Thymus (tissue), 11 donors: ENCODE measurements around the gene ABCE1. TPM values are rescaled to one million over a fixed set of nuclear protein-coding genes. Genes with fewer than 3 reads are reported as not detected.

ENCODE experiments used
- DNase-seq, 9 donors: peaks; one replicate each; pipeline ENCODE4 v3.0.0-alpha.2; 2013; ENCODE audit warnings: low spot score in 9 of 9, low read depth in 6 of 9, missing footprints in 1 of 9
- H3K27ac ChIP-seq, 2 donors: one replicate each; pipeline ENCODE4 v1.5.1; 2013; ENCODE audit warnings: control low read depth in 1 of 2, low read depth in 1 of 2, low read length in 1 of 2, mild to moderate bottlenecking in 1 of 2, moderate library complexity in 1 of 2
- H3K27me3 ChIP-seq, 2 donors: one replicate each; pipeline ENCODE4 v1.5.1; 2013; ENCODE audit warnings: low read length in 1 of 2; ENCODE audit not compliant: control insufficient read depth in 2 of 2, insufficient read depth in 1 of 2
- H3K36me3 ChIP-seq, 2 donors: one replicate each; pipeline ENCODE4 v1.5.1; 2013; ENCODE audit warnings: low read length in 1 of 2, mild to moderate bottlenecking in 1 of 2, moderate library complexity in 1 of 2; ENCODE audit not compliant: control insufficient read depth in 2 of 2, insufficient read depth in 2 of 2
- H3K4me1 ChIP-seq, 2 donors: one replicate each; pipeline ENCODE4 v1.5.1; 2013; ENCODE audit warnings: low read length in 2 of 2; ENCODE audit not compliant: control insufficient read depth in 2 of 2, insufficient read depth in 2 of 2
- H3K4me3 ChIP-seq, 2 donors: one replicate each; pipeline ENCODE4 v1.5.1; 2013; ENCODE audit warnings: low read length in 2 of 2, control low read depth in 1 of 2, mild to moderate bottlenecking in 1 of 2
- H3K9me3 ChIP-seq, 2 donors: one replicate each; pipeline ENCODE4 v1.5.1; 2013; ENCODE audit warnings: low read length in 1 of 2, mild to moderate bottlenecking in 1 of 2; ENCODE audit not compliant: control insufficient read depth in 2 of 2, insufficient read depth in 1 of 2
- WGBS: extraction: QIAGEN DNeasy Blood & Tissue Kit; methylation state at CpG from one replicate; pipeline ENCODE4 v1.1.7; 2013; 5-methylcytosine and 5-hydroxymethylcytosine counted together
- polyA plus RNA-seq: library from polyadenylated mRNA; stranded (reverse); fragments of 200-250 nt; gene quantifications from one replicate; pipeline ENCODE4 v1.2.3, GENCODE V29; 2013
- total RNA-seq: library from RNA; stranded (reverse); fragments of 120-200 nt; gene quantifications from one replicate; pipeline ENCODE4 v1.2.4, GENCODE V29; 2013
- donor health status: healthy.

Gene ABCE1
- total and polyA plus RNA-seq, 2 donors: 36.2 to 70.9 TPM

- Histone ChIP-seq H3K4me3 (no peak overlapping the region), H3K27me3 (no peaks in the 10 kb centered on the region), H3K4me1 (no peaks in the 10 kb centered on the region), H3K9me3 (no peaks in the 10 kb centered on the region), H3K27ac (no peak overlapping the region), H3K36me3 (peaks cover 5 to 64% of the 10 kb centered on the region in 2 donors)
- 99% methylated on average over 2 of the region's 2 CpGs for WGBS
- DNase-seq: no peak
These were observed 57.3 kb downstream of the ABCE1 start for GRCh38 chr4:145155268-145155870.

- DNase-seq: no peak
- no peaks in the 10 kb centered on the region for H3K27me3 ChIP-seq
- no peaks in the 10 kb centered on the region for H3K4me1 ChIP-seq
- H3K36me3 ChIP-seq: peaks cover 10 to 69% of the 10 kb centered on the region in 2 donors
- H3K4me3 ChIP-seq: no peak overlapping the region
- WGBS: 99% methylated on average over 2 of the region's 2 CpGs
- H3K27ac ChIP-seq: no peak overlapping the region
- H3K9me3 ChIP-seq: no peaks in the 10 kb centered on the region
These were observed 58.9 kb downstream of the ABCE1 start for GRCh38 chr4:145156986-145157385.

- no peak for DNase-seq
- Histone ChIP-seq H3K9me3 (no peaks in the 10 kb centered on the region), H3K27me3 (no peaks in the 10 kb centered on the region), H3K4me1 (no peaks in the 10 kb centered on the region), H3K27ac (no peak overlapping the region), H3K36me3 (peaks cover 13 to 53% of the 10 kb centered on the region in 2 donors), H3K4me3 (no peak overlapping the region)
- 49% methylated on average over 2 of the region's 2 CpGs for WGBS
These were observed 63.4 kb downstream of the ABCE1 start for GRCh38 chr4:145161549-145161948.

GRCh38 chr4:145167887-145168286 is 69.8 kb downstream of the ABCE1 start:
- DNase-seq: no peak
- Histone ChIP-seq H3K4me1 (no peaks in the 10 kb centered on the region), H3K36me3 (peaks cover 16 to 47% of the 10 kb centered on the region in 2 donors), H3K27me3 (no peaks in the 10 kb centered on the region), H3K4me3 (no peak overlapping the region), H3K27ac (no peak overlapping the region), H3K9me3 (no peaks in the 10 kb centered on the region)
- WGBS: over 99% methylated on average over 2 of the region's 2 CpGs

- Histone ChIP-seq H3K4me3 (no peak overlapping the region), H3K27me3 (no peaks in the 10 kb centered on the region), H3K9me3 (no peaks in the 10 kb centered on the region), H3K36me3 (peaks cover 16 to 51% of the 10 kb centered on the region in 2 donors), H3K4me1 (no peaks in the 10 kb centered on the region), H3K27ac (no peak overlapping the region)
- WGBS: 98% methylated on average over 2 of the region's 2 CpGs
- no peak for DNase-seq
These were observed 70.6 kb downstream of the ABCE1 start for GRCh38 chr4:145168581-145169187.

- peaks cover 19 to 56% of the 10 kb centered on the region in 2 donors for H3K36me3 ChIP-seq
- H3K27me3 ChIP-seq: no peaks in the 10 kb centered on the region
- H3K27ac ChIP-seq: no peak overlapping the region
- 95% methylated on average over 1 of the region's 1 CpG for WGBS
- no peak overlapping the region for H3K4me3 ChIP-seq
- no peak for DNase-seq
- no peaks in the 10 kb centered on the region for H3K4me1 ChIP-seq
- H3K9me3 ChIP-seq: no peaks in the 10 kb centered on the region
These were observed 72.1 kb downstream of the ABCE1 start for GRCh38 chr4:145170223-145170622.

GRCh38 chr4:145171911-145172310 is 73.8 kb downstream of the ABCE1 start:
- H3K9me3 ChIP-seq: no peaks in the 10 kb centered on the region
- H3K36me3 ChIP-seq: peaks cover 17 to 50% of the 10 kb centered on the region in 2 donors
- H3K27ac ChIP-seq: no peak overlapping the region
- H3K27me3 ChIP-seq: no peaks in the 10 kb centered on the region
- H3K4me1 ChIP-seq: peaks cover under 1 to 3% of the 10 kb centered on the region in 2 donors
- DNase-seq: no peak
- no peak overlapping the region for H3K4me3 ChIP-seq
- WGBS: 92% methylated on average over 1 of the region's 1 CpG

- Histone ChIP-seq H3K4me1 (peaks cover 13 to 21% of the 10 kb centered on the region in 2 donors), H3K36me3 (peaks cover 4 to 23% of the 10 kb centered on the region in 2 donors), H3K4me3 (peak overlapping the region in 1 of 2 donors; percentile 54), H3K9me3 (no peaks in the 10 kb centered on the region), H3K27ac (peak overlapping the region in 1 of 2 donors; percentile 56), H3K27me3 (no peaks in the 10 kb centered on the region)
- WGBS: 66% methylated on average over 9 of the region's 9 CpGs
- peak in 2 of 9 donors; percentile 10 to 44 for DNase-seq
These were observed 78.7 kb downstream of the ABCE1 start for GRCh38 chr4:145176641-145177432.

GRCh38 chr4:145177511-145177905 is 79.4 kb downstream of the ABCE1 start:
- peak overlapping the region in 1 of 2 donors; percentile 56 for H3K27ac ChIP-seq
- H3K27me3 ChIP-seq: no peaks in the 10 kb centered on the region
- no peaks in the 10 kb centered on the region for H3K9me3 ChIP-seq
- peak in 3 of 9 donors; percentile 9 to 40 (median 11) for DNase-seq
- H3K4me1 ChIP-seq: peaks cover 13 to 22% of the 10 kb centered on the region in 2 donors
- H3K4me3 ChIP-seq: peak overlapping the region; percentile 54 to 75
- peaks cover 4 to 19% of the 10 kb centered on the region in 2 donors for H3K36me3 ChIP-seq
- WGBS: 7% methylated on average over 4 of the region's 4 CpGs
